ENCODE results near the gene MMP28. TPM values are rescaled to one million over a fixed set of nuclear protein-coding genes. Genes with fewer than 3 reads are reported as not detected.

Gene MMP28
- total RNA-seq, 4 donors from 2014 or later, result 104 to 368 (median 128) TPM

DNA sequence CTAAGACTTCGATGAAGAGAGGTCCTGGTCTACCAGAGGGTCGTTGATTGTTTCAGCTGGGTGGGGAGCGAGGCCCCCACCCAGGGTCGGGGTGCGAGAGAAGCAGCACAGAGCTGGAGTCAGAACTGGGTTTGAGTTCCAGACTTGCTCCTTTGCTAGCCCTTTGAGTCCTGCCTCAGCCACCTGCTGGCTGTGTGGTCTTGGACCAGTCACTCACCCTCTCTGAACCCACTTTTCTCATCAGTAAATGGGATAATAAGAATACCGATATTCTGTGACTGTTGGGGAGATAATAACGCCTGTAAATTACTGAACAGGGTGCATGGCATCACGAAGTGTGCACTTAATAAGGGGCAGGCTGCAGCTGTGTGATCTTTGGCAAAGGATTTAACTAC, 427 bp upstream of the MMP28 start:
- H3K36me3 ChIP-seq, result no peaks in the 10 kb centered on the region
- peak overlapping the region; percentile 75 to 87 (median 84) for H3K27ac ChIP-seq
- in situ Hi-C loops (cut with MboI; ENCODE audit: low pct_ligation_motif_present in 1 of 4, low pct_unique_long_range_greater_than_20kb in 1 of 4, low sequenced_read_pairs in 3 of 4), result no loop called here
- peaks cover 23 to 51% (median 42%) of the 10 kb centered on the region in 4 donors for H3K4me1 ChIP-seq
- H3K4me3 ChIP-seq, result peak overlapping the region; percentile 53 to 67 (median 62)
- TF ChIP-seq POLR2AphosphoS5 (IDR thresholded peaks at IDR 0.05), result no peak
- no peak for TF ChIP-seq CTCF (IDR thresholded peaks at IDR 0.05)
- TF ChIP-seq POLR2A (IDR thresholded peaks at IDR 0.05), result no peak
- no peak for TF ChIP-seq EP300 (IDR thresholded peaks at IDR 0.05; ENCODE audit: low read depth)
- no peak for DNase-seq
- no peaks in the 10 kb centered on the region for H3K27me3 ChIP-seq
- no peaks in the 10 kb centered on the region for H3K9me3 ChIP-seq
- intact Hi-C loops (cut with DNase I; ENCODE audit: low total_unique reads), result no loop called here
- 20% methylated on average over 8 of the region's 8 CpGs; no CpG with 5 or more reads in 1 of the 2 donors for WGBS, 2 donors (ENCODE audit: low coverage in 1 of 2)

- Histone ChIP-seq H3K36me3 (no peaks in the 10 kb centered on the region), H3K4me1 (peaks cover 18 to 52% (median 48%) of the 10 kb centered on the region in 4 donors), H3K4me3 (peak overlapping the region in 1 of 4 donors; percentile 66), H3K9me3 (no peaks in the 10 kb centered on the region), H3K27me3 (no peaks in the 10 kb centered on the region), H3K27ac (peak overlapping the region in 2 of 4 donors; percentile 37 to 52)
- DNase-seq, result no peak
- in situ Hi-C loops (cut with MboI; ENCODE audit: low pct_ligation_motif_present in 1 of 4, low pct_unique_long_range_greater_than_20kb in 1 of 4, low sequenced_read_pairs in 3 of 4) (no loop called here), intact Hi-C loops (cut with DNase I; ENCODE audit: low total_unique reads) (no loop called here)
- TF ChIP-seq CTCF (IDR thresholded peaks at IDR 0.05) (no peak), EP300 (IDR thresholded peaks at IDR 0.05; ENCODE audit: low read depth) (no peak), POLR2A (IDR thresholded peaks at IDR 0.05) (no peak), POLR2AphosphoS5 (IDR thresholded peaks at IDR 0.05) (no peak)
- WGBS, 2 donors (ENCODE audit: low coverage in 1 of 2), result 74% methylated on average over 3 of the region's 3 CpGs; no CpG with 5 or more reads in 1 of the 2 donors
Observed at GRCh38 chr17:35793257-35793656, 2.2 kb downstream of the MMP28 start.

GRCh38 chr17:35791681-35792350, 3.6 kb downstream of the MMP28 start:
- Histone ChIP-seq H3K27ac (peak overlapping the region in 3 of 4 donors; percentile 11 to 41 (median 39)), H3K36me3 (no peaks in the 10 kb centered on the region), H3K27me3 (no peaks in the 10 kb centered on the region), H3K9me3 (no peaks in the 10 kb centered on the region), H3K4me1 (peaks cover 27 to 66% (median 59%) of the 10 kb centered on the region in 4 donors), H3K4me3 (no peak overlapping the region)
- TF ChIP-seq POLR2AphosphoS5 (IDR thresholded peaks at IDR 0.05) (no peak), CTCF (IDR thresholded peaks at IDR 0.05) (no peak), EP300 (IDR thresholded peaks at IDR 0.05; ENCODE audit: low read depth) (no peak)
- WGBS, 2 donors (ENCODE audit: low coverage in 1 of 2), result 65 to 77% methylated on average over 6 to 9 of the region's 9 CpGs
- DNase-seq, result no peak
- intact Hi-C loops (cut with DNase I; ENCODE audit: low total_unique reads) (no loop called here), in situ Hi-C loops (cut with MboI; ENCODE audit: low pct_ligation_motif_present in 1 of 4, low pct_unique_long_range_greater_than_20kb in 1 of 4, low sequenced_read_pairs in 3 of 4) (no loop called here)

- H3K4me1 ChIP-seq, result peaks cover 29 to 71% (median 62%) of the 10 kb centered on the region in 4 donors
- DNase-seq, result no peak
- whole genome bisulfite sequencing, 2 donors (ENCODE audit: low coverage in 1 of 2), result 50 to 77% methylated on average over 2 to 3 of the region's 3 CpGs
- in situ Hi-C loops (cut with MboI; ENCODE audit: low pct_ligation_motif_present in 1 of 4, low pct_unique_long_range_greater_than_20kb in 1 of 4, low sequenced_read_pairs in 3 of 4), result no loop called here
- H3K27me3 ChIP-seq, result no peaks in the 10 kb centered on the region
- TF ChIP-seq POLR2A (IDR thresholded peaks at IDR 0.05), result no peak
- no peak for TF ChIP-seq CTCF (IDR thresholded peaks at IDR 0.05)
- TF ChIP-seq POLR2AphosphoS5 (IDR thresholded peaks at IDR 0.05), result no peak
- no peak for TF ChIP-seq EP300 (IDR thresholded peaks at IDR 0.05; ENCODE audit: low read depth)
- intact Hi-C loops (cut with DNase I; ENCODE audit: low total_unique reads), result no loop called here
- no peaks in the 10 kb centered on the region for H3K9me3 ChIP-seq
- no peak overlapping the region for H3K4me3 ChIP-seq
- no peaks in the 10 kb centered on the region for H3K36me3 ChIP-seq
- peak overlapping the region in 3 of 4 donors; percentile 11 to 41 (median 39) for H3K27ac ChIP-seq
Observed at GRCh38 chr17:35790841-35791240, 4.6 kb downstream of the MMP28 start.

Measured in transverse colon (tissue), 4 donors.